Gastroesophageal sphincter (tissue), 4 donors: ENCODE data around the gene STX12. TPM values are rescaled to one million over a fixed set of nuclear protein-coding genes. Genes with fewer than 3 reads are reported as not detected.
A peak's percentile ranks its signal among the peaks of the same experiment; 100 is the strongest.

ENCODE experiments used
- ATAC-seq: fragments of 150-250 bp; one replicate; pipeline ENCODE4 v1.9.1; 2016; ENCODE audit warnings: mild to moderate bottlenecking, moderate library complexity
- H3K27ac ChIP-seq, 4 donors: fragments of 200-600 bp; sonication (generic) in 3 of 4; 1 replicate in 3 of 4; 2 replicates in 1 of 4; pipeline ENCODE4 v1.5.1; 2016 to 2019
- H3K27me3 ChIP-seq: fragments of 200-600 bp; sonication (generic); one replicate; pipeline ENCODE4 v1.5.1; 2019
- H3K36me3 ChIP-seq, 2 donors: fragments of 200-600 bp; sonication (generic); one replicate each; pipeline ENCODE4 v1.5.1; 2019; ENCODE audit warnings: control low read depth in 1 of 2
- H3K4me1 ChIP-seq, 3 donors: fragments of 200-600 bp; sonication (generic); 1 replicate in 2 of 3; 2 replicates in 1 of 3; pipeline ENCODE4 v1.5.1; 2016 to 2019; ENCODE audit warnings: control low read depth in 2 of 3
- H3K4me3 ChIP-seq, 2 donors: fragments of 200-600 bp; sonication (generic); one replicate each; pipeline ENCODE4 v1.5.1; 2019; ENCODE audit warnings: mild to moderate bottlenecking in 1 of 2, moderate library complexity in 1 of 2
- H3K9me3 ChIP-seq, 3 donors: fragments of 200-600 bp; sonication (generic); one replicate each; pipeline ENCODE4 v1.5.1; 2017 to 2019; ENCODE audit warnings: control low read depth in 2 of 3
- EP300 ChIP-seq: sonication (generic); formaldehyde crosslinking; IDR thresholded peaks from one replicate; pipeline ENCODE4 v1.6.1; 2017; ENCODE audit warnings: antibody characterized with exemption, mild to moderate bottlenecking
- POLR2A ChIP-seq, 2 donors: fragments of 450-650 bp; IDR thresholded peaks; one replicate each; pipeline ENCODE4 v1.6.1; 2017; ENCODE audit warnings: antibody characterized with exemption in 2 of 2, mild to moderate bottlenecking in 2 of 2, moderate library complexity in 1 of 2
- POLR2AphosphoS5 ChIP-seq: sonication (generic); formaldehyde crosslinking; IDR thresholded peaks from one replicate; pipeline ENCODE4 v1.6.1; 2017; ENCODE audit warnings: antibody characterized with exemption
- WGBS, 2 donors: methylation state at CpG; one replicate each; pipeline ENCODE4 v1.1.5; 2018; ENCODE audit warnings: low coverage in 1 of 2; 5-methylcytosine and 5-hydroxymethylcytosine counted together
- total RNA-seq, 4 donors: library from RNA; depleted of rRNA; stranded (reverse); fragments of >200 nt; gene quantifications; one replicate each; pipeline ENCODE4 v1.1.0, GENCODE V29; 2016
- TF ChIP-seq, protein P1 (sequence below), 4 experiments: fragments of 200-600 bp in 2 of 4; fragments of 450-650 bp in 2 of 4; sonication (generic) in 1 of 4; IDR thresholded peaks; one replicate each; pipeline ENCODE4 v1.5.1; 2017 to 2019; ENCODE audit warnings: antibody characterized with exemption in 4 of 4, mild to moderate bottlenecking in 2 of 4, moderate library complexity in 2 of 4

STX12 gene
- total RNA-seq, 4 donors from 2014 or later: 50.6 to 76.9 (median 68.3) TPM

DNA sequence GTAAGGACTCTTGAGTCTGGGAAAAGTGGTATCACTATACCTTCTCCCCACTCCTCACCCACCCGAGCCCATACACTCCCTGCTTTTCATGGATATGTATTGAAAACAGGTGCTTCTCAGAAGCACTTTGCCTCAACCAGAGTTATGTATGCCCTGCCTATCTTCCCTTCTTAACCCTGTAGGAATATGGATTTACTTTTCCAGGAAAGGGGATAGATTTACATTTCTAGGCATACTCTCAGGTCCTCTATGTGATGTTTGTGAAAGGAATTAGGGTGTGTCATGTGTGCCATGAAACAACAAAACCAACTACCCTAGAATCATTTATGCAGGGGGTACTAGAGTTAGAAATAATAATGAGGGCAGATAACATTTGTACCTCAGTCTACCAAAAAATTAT lies 11.0 kb upstream of the STX12 start:
- WGBS, 2 donors: 67 to 100% methylated on average over 1 of the region's 1 CpG
- Histone ChIP-seq H3K27me3 (no peaks in the 10 kb centered on the region), H3K9me3 (no peaks in the 10 kb centered on the region), H3K4me3 (no peak overlapping the region), H3K36me3 (peaks cover 0 to 62% of the 10 kb centered on the region in 2 donors), H3K27ac (no peak overlapping the region), H3K4me1 (no peaks in the 10 kb centered on the region)
- ATAC-seq: no peak
- TF ChIP-seq, protein P1, sequence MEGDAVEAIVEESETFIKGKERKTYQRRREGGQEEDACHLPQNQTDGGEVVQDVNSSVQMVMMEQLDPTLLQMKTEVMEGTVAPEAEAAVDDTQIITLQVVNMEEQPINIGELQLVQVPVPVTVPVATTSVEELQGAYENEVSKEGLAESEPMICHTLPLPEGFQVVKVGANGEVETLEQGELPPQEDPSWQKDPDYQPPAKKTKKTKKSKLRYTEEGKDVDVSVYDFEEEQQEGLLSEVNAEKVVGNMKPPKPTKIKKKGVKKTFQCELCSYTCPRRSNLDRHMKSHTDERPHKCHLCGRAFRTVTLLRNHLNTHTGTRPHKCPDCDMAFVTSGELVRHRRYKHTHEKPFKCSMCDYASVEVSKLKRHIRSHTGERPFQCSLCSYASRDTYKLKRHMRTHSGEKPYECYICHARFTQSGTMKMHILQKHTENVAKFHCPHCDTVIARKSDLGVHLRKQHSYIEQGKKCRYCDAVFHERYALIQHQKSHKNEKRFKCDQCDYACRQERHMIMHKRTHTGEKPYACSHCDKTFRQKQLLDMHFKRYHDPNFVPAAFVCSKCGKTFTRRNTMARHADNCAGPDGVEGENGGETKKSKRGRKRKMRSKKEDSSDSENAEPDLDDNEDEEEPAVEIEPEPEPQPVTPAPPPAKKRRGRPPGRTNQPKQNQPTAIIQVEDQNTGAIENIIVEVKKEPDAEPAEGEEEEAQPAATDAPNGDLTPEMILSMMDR (IDR thresholded peaks at IDR 0.05): no peak
- TF ChIP-seq POLR2AphosphoS5: no peak
- TF ChIP-seq POLR2A (IDR thresholded peaks at IDR 0.05): no peak
- no peak for TF ChIP-seq EP300

DNA sequence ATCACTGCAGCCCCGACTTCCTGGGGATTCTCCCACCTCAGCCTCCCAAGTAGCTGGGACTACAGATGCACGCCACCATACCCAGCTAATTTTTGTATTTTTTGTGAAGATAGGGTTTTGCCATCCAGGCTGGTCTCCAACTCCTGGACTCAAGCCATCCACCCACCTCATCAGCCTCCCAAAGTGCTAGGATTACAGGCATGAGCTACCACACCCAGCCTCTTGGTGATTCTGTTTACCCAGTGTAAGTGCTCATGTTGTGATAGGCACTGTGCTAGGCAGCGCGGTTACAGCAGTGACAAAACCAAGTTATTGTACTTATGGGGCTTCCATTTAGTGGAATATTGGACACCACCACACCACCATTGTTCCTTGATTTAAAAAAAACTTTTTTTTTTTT lies 9.7 kb upstream of the STX12 start:
- no peaks in the 10 kb centered on the region for H3K4me1 ChIP-seq
- peaks cover 0 to 48% of the 10 kb centered on the region in 2 donors for H3K36me3 ChIP-seq
- H3K9me3 ChIP-seq: no peaks in the 10 kb centered on the region
- 100% methylated on average over 2 to 3 of the region's 4 CpGs for WGBS, 2 donors
- TF ChIP-seq POLR2A (IDR thresholded peaks at IDR 0.05) (no peak), EP300 (no peak), POLR2AphosphoS5 (no peak)
- TF ChIP-seq, protein P1 (IDR thresholded peaks at IDR 0.05): no peak
- H3K27me3 ChIP-seq: no peaks in the 10 kb centered on the region
- no peak overlapping the region for H3K27ac ChIP-seq
- no peak overlapping the region for H3K4me3 ChIP-seq
- ATAC-seq: no peak

DNA sequence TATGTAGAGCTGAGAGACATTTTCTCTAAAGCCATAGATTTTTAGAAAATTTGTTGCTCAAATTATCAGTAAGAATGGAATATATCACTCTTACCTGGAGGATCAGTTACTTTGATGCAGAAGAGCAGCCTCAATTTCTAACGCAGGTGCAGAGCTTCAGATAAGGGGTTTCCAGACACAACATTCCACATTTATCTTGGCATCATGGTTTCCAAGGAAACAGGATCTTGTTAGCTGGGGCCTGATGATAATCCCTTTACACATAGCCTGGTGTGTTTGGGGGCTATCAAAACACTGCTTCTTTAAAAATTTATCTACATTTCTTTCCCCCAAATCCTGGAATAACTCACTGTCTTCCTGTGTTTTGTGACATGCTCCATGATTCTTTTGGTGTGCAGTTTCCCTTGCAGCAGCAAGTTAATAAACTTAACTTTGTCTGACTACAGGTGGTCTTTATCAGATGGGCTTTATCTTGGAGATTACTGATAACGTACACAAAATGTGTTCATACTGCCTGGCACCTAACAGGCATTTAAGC lies 2.7 kb upstream of the STX12 start:
- Histone ChIP-seq H3K4me1 (peaks cover 2 to 22% (median 10%) of the 10 kb centered on the region in 3 donors), H3K4me3 (no peak overlapping the region), H3K9me3 (no peaks in the 10 kb centered on the region), H3K27me3 (no peaks in the 10 kb centered on the region), H3K36me3 (peaks cover 0 to 3% of the 10 kb centered on the region in 2 donors), H3K27ac (no peak overlapping the region)
- WGBS, 2 donors: 45 to 67% methylated on average over 1 to 2 of the region's 2 CpGs
- TF ChIP-seq, protein P1 (IDR thresholded peaks at IDR 0.05): no peak
- TF ChIP-seq EP300 (no peak), POLR2A (IDR thresholded peaks at IDR 0.05) (no peak), POLR2AphosphoS5 (no peak)
- ATAC-seq: no peak

DNA sequence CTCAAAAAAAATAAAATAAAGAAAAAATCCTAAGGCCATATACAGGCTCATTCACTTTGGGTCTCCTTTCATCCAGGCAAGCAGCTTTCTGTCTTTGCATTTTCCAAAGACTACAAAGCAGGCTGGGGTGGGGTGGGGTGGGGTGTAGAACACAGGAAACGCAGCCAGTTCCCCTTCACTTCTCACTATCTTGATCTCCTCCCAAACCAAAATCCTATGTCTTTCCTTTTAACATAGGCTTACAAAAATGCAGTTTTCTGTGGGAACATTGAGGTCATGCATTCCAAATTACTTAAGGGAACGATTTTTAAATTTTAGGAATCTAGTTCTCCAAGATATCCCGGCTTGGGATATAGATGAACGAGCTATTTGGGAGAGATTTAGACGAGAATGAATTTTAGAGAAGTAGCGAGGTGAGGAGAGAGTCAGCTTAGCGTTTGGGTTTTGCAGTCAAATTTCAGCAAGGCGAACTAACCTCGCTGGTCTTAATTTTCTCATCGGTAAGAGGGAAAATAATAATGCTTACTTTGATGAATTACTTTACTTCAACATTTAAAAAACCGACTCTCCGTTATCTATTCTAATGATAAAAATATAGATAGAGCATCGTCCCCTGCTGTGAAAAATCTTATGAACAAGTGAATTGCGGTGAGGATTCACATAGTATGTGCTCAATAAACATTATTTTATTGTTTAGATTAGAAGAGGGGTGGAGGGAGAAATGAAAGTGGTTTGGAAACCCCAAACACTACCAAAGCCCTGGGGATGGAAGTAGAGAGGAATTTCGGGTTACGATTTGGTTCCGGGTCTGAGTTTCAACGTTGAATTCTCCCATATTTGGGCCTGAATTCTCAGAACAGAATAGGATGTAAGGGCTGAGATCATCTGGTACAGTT lies 735 bp upstream of the STX12 start:
- peaks cover 0 to 15% of the 10 kb centered on the region in 2 donors for H3K36me3 ChIP-seq
- ATAC-seq: no peak
- peaks cover 2 to 42% (median 10%) of the 10 kb centered on the region in 3 donors for H3K4me1 ChIP-seq
- H3K4me3 ChIP-seq: peak overlapping the region; percentile 35 to 91
- no peaks in the 10 kb centered on the region for H3K27me3 ChIP-seq
- H3K27ac ChIP-seq: peak overlapping the region; percentile 95 to 98 (median 96)
- 21 to 29% methylated on average over 18 of the region's 18 CpGs for WGBS, 2 donors
- H3K9me3 ChIP-seq: no peaks in the 10 kb centered on the region
- TF ChIP-seq EP300 (no peak), POLR2AphosphoS5 (no peak), POLR2A (IDR thresholded peaks at IDR 0.05) (no peak)
- TF ChIP-seq, protein P1 (IDR thresholded peaks at IDR 0.05): no peak
